ENCODE data around the gene BIRC2. TPM values are rescaled to one million over a fixed set of nuclear protein-coding genes. Genes with fewer than 3 reads are reported as not detected.
A peak's percentile ranks its signal among the peaks of the same experiment; 100 is the strongest.

BIRC2 gene
- total RNA-seq, 1 donor from 2014 or later, result 52.1 TPM

DNA sequence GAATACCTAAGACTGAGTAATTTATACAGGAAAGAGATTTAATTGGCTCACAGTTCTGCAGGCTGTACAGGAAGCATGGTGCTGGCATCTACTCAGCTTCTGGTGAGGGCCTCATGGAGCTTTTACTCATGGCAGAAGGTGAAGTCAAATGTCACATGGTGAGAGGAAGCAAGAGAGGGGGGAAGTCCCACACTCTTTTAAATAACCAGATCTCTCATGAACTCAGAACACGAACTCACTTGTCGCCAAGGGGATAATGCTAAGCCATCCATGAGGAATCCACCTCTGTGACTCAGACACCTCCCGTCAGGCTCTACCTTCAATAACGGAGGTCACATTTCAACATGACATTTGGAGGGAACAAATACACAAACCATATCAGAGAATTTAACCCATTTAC lies 42.2 kb downstream of the BIRC2 start:
- Histone ChIP-seq H3K4me3 (no peak overlapping the region), H3K27ac (no peak overlapping the region), H3K9me3 (no peaks in the 10 kb centered on the region), H3K27me3 (no peaks in the 10 kb centered on the region), H3K4me1 (no peaks in the 10 kb centered on the region), H3K36me3 (peaks cover 0 to 24% of the 10 kb centered on the region in 2 donors)
- no peak for DNase-seq (ENCODE audit: extremely low spot score in 2 of 2)
- intact Hi-C loops (cut with DNase I), result no loop called here
- TF ChIP-seq, protein P1, sequence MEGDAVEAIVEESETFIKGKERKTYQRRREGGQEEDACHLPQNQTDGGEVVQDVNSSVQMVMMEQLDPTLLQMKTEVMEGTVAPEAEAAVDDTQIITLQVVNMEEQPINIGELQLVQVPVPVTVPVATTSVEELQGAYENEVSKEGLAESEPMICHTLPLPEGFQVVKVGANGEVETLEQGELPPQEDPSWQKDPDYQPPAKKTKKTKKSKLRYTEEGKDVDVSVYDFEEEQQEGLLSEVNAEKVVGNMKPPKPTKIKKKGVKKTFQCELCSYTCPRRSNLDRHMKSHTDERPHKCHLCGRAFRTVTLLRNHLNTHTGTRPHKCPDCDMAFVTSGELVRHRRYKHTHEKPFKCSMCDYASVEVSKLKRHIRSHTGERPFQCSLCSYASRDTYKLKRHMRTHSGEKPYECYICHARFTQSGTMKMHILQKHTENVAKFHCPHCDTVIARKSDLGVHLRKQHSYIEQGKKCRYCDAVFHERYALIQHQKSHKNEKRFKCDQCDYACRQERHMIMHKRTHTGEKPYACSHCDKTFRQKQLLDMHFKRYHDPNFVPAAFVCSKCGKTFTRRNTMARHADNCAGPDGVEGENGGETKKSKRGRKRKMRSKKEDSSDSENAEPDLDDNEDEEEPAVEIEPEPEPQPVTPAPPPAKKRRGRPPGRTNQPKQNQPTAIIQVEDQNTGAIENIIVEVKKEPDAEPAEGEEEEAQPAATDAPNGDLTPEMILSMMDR (IDR thresholded peaks at IDR 0.05), result no peak
- TF ChIP-seq POLR2AphosphoS5 (IDR thresholded peaks at IDR 0.05; ENCODE audit: insufficient read depth in 1 of 2, low read depth in 1 of 2) (no peak), POLR2A (IDR thresholded peaks at IDR 0.05) (no peak)

DNA sequence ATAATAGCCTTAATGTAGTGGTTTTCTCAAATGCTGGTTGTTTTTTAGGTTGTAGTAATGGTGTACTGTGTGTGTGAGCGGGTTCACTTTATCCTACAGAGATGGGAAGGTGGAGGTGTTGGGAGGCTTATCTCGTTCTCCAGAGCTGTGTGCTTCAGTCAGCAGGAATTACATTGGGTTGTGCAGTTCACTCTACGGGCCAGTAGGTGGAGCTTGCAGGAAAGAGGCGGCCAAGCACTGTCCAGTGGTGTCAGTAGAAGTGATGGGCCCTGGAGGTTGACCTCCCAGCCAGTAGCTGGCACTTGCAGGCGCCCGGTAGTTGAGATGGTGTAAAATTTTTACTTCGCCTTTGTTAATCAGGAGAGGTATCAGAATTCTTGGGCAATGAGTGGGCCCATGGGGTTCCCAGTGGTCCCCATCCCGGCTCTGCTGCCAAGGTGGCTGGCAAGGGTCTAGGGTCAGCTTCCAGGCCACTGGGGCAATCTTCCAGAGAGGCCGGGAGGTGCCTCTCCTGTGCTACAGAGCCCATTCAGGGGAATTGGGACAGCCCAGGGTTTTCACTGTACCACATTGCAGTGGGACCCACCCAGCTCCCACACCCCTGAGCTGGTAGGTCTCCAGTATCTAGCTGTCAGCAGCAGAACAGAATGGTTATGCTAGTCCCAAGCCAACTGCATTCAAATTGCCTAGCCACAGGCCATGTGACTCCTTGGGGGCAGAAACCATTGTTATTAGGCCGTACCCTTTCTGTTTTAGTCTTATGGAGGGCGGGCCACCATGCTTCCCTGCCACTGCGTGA lies 43.9 kb downstream of the BIRC2 start:
- TF ChIP-seq POLR2A (IDR thresholded peaks at IDR 0.05) (no peak), POLR2AphosphoS5 (IDR thresholded peaks at IDR 0.05; ENCODE audit: insufficient read depth in 1 of 2, low read depth in 1 of 2) (no peak)
- TF ChIP-seq, protein P1 (IDR thresholded peaks at IDR 0.05), result peak; percentile 36 to 61 (median 54)
- H3K4me3 ChIP-seq, result no peak overlapping the region
- no peaks in the 10 kb centered on the region for H3K9me3 ChIP-seq
- H3K27me3 ChIP-seq, result no peaks in the 10 kb centered on the region
- H3K27ac ChIP-seq, result no peak overlapping the region
- intact Hi-C loops (cut with DNase I), result no loop called here
- DNase-seq (ENCODE audit: extremely low spot score in 2 of 2), result no peak
- H3K36me3 ChIP-seq, result peaks cover 0 to 24% of the 10 kb centered on the region in 2 donors
- no peaks in the 10 kb centered on the region for H3K4me1 ChIP-seq

DNA sequence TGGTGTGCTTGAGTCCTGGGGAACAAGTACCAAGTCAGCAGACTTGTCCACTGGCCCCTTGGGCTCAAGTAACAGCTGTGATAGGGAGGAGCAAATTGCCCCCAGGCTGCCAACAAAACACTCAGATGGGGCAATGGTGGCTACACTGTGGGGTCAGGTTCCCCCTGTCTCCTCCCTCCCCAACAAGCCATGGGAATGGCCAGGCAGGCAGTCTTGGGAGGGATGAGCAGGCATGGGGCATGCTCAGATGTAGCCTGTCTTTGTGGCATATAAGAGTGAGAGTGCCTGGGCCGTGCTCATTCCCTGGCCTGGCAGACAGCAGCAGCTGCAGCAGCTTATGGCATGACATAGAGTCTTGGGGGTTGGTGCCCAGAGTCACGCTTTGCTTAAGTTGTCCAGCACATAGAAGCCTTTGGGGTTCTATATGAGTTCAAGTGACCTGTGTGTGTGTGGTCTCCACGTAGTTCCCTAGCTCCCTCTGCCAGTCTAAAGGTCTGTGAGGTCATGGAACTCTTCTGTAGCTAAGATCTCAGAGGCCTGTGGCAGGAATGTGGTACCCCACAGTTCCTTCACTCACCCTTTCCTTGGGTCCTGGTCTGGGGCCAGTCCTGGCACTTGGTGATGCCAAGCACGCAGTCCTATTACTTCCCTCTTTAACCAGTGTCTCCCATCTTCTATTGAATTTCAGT lies 44.7 kb downstream of the BIRC2 start:
- no peaks in the 10 kb centered on the region for H3K27me3 ChIP-seq
- peaks cover 0 to 21% of the 10 kb centered on the region in 2 donors for H3K36me3 ChIP-seq
- no peak overlapping the region for H3K4me3 ChIP-seq
- intact Hi-C loops (cut with DNase I), result no loop called here
- TF ChIP-seq POLR2AphosphoS5 (IDR thresholded peaks at IDR 0.05; ENCODE audit: insufficient read depth in 1 of 2, low read depth in 1 of 2) (no peak), POLR2A (IDR thresholded peaks at IDR 0.05) (no peak)
- TF ChIP-seq, protein P1 (IDR thresholded peaks at IDR 0.05), result no peak
- no peaks in the 10 kb centered on the region for H3K4me1 ChIP-seq
- DNase-seq (ENCODE audit: extremely low spot score in 2 of 2), result no peak
- no peaks in the 10 kb centered on the region for H3K9me3 ChIP-seq
- H3K27ac ChIP-seq, result no peak overlapping the region

DNA sequence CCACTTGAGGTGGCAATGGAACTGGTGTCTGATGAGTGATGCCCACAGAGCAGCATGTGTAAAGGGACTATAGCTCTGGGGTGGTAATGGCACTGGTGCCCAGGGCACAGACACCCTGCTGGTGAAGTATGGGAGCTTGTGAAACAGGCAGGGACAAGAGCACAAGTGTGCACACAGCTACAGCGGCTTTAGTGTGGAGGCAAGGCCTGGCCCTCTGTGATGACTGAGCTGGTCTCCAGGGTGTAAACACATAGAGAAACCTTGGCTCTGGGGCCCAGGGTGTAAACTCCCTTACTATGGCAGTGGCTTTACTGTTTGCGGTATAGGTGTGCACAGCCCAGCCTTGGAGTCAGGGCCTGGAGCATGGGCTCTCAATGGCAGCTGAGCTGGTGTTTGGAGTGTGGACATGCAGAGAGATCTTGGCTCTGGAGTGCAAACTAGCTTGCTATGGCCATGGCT lies 46.3 kb downstream of the BIRC2 start:
- Histone ChIP-seq H3K27ac (no peak overlapping the region), H3K9me3 (no peaks in the 10 kb centered on the region), H3K36me3 (peaks cover 0 to 14% of the 10 kb centered on the region in 2 donors), H3K4me1 (no peaks in the 10 kb centered on the region), H3K27me3 (no peaks in the 10 kb centered on the region), H3K4me3 (no peak overlapping the region)
- intact Hi-C loops (cut with DNase I), result no loop called here
- DNase-seq (ENCODE audit: extremely low spot score in 2 of 2), result no peak
- TF ChIP-seq POLR2A (IDR thresholded peaks at IDR 0.05) (no peak), POLR2AphosphoS5 (IDR thresholded peaks at IDR 0.05; ENCODE audit: insufficient read depth in 1 of 2, low read depth in 1 of 2) (no peak)
- TF ChIP-seq, protein P1 (IDR thresholded peaks at IDR 0.05), result no peak
